Effector memory CD4-positive, alpha-beta T cell (primary cell): ENCODE measurements around the gene TTLL8.

Experiments
- DNase-seq, 3 donors: peaks; one replicate each; pipeline ENCODE4 v3.0.0-alpha.2; 2020
- H3K27ac ChIP-seq: 2 replicates; pipeline ENCODE4 v1.7.0; 2013; ENCODE audit warnings: mild to moderate bottlenecking, low read length, moderate library complexity; ENCODE audit not compliant: insufficient read depth, poor library complexity, severe bottlenecking
- H3K27me3 ChIP-seq: replicated peaks from 2 replicates; pipeline ENCODE4 v1.7.0; 2013; ENCODE audit warnings: mild to moderate bottlenecking, low read length; ENCODE audit not compliant: insufficient read depth, control insufficient read depth, poor library complexity, severe bottlenecking
- H3K36me3 ChIP-seq: 2 replicates; pipeline ENCODE4 v1.7.0; 2013; ENCODE audit warnings: mild to moderate bottlenecking, low read length, moderate library complexity; ENCODE audit not compliant: control insufficient read depth, insufficient read depth
- H3K4me1 ChIP-seq: 2 replicates; pipeline ENCODE4 v1.7.0; 2013; ENCODE audit warnings: low read length, mild to moderate bottlenecking; ENCODE audit not compliant: control insufficient read depth, insufficient read depth, poor library complexity, severe bottlenecking
- H3K4me3 ChIP-seq: 2 replicates; pipeline ENCODE4 v1.7.0; 2013; ENCODE audit warnings: low read length, low read depth, mild to moderate bottlenecking; ENCODE audit not compliant: insufficient read depth, poor library complexity, severe bottlenecking
- H3K9me3 ChIP-seq: 2 replicates; pipeline ENCODE4 v1.7.0; 2013; ENCODE audit warnings: mild to moderate bottlenecking, low read length, moderate library complexity; ENCODE audit not compliant: control insufficient read depth
- total RNA-seq, 3 donors: gene quantifications; one replicate each; lab custom pipeline; 2026; lab: John Stamatoyannopoulos, UW

Gene TTLL8
- total RNA-seq, result 0 to 0.69 (median 0) reads per million in 3 donors

DNA sequence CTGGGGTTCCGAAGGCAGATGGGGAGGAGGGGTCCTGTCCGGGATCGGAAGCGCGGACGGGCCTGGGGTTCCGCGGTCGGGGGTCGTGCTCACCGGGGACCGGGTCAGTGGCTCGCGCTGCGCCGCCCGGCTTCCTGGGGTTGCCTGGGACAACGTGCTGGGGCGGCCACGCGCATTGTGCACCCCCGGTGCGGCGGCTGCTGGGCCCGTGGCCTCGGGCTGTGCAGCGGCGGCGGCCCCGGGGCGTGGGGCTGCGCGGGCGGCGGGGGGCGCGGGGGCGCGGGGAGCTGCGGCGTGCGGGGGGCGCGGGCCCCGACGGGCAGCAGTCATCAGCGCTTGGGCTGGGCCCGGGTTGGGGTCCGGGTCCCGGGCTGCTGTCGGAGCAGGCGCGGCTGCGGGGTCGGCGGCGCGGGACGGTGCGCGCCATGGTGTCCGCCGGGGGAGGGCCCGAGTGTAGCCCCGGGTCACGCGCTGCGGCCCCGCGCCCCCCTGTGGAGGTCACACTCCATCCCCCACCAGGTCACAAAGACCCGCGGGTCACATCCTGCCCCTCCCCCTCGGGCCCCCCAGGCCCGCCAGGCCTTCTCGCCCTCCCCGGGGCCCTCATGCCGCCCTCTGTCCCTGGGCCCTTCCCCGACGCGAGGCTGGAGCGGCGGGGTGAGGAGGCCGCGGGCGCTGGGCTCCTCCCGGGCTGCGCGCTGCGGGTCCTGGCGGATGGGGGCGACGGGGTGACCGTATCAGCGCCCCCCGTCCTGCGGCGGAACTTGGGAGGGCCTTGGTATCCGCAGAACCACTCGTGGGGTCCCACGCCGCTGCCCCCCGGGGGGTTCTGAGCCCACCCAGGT, at the start of gene TTLL8:
TSS of gene TTLL8 (minus strand) at position 238 of the 845 bp plus-strand sequence.
- Histone ChIP-seq H3K36me3 (no peaks in the 10 kb centered on the region), H3K4me1 (no peaks in the 10 kb centered on the region), H3K9me3 (no peaks in the 10 kb centered on the region), H3K27ac (no peak within 1 kb of the TSS), H3K4me3 (no peak within 1 kb of the TSS), H3K27me3 (peaks cover 13% of the 10 kb centered on the region)
- no peak for DNase-seq

DNA sequence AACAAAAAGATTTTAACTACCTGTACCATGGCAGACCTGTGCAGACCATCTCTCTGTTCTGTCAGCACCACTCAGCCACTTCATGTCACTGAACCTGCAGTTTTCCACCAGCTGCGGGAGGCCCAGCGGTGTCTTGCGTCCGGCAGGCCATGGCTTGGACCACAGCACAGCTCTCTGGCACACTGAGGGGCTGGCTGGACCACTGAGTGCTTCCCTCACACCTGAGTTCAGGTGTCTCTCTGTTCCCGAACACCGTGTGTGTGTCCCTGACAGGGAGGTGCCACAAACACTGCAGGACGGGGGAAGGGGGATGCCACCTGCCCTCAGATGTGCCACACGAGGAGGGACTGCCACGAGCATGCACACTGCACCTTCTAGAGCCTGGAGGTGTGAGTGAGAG, 49.4 kb upstream of the TTLL8 start:
- H3K9me3 ChIP-seq, result no peaks in the 10 kb centered on the region
- no peaks in the 10 kb centered on the region for H3K4me1 ChIP-seq
- DNase-seq, result no peak
- H3K4me3 ChIP-seq, result no peak overlapping the region
- no peaks in the 10 kb centered on the region for H3K27me3 ChIP-seq
- no peak overlapping the region for H3K27ac ChIP-seq
- H3K36me3 ChIP-seq, result no peaks in the 10 kb centered on the region

GRCh38 chr22:50105208-50106100, 47.4 kb upstream of the TTLL8 start:
- Histone ChIP-seq H3K4me1 (no peaks in the 10 kb centered on the region), H3K36me3 (no peaks in the 10 kb centered on the region), H3K4me3 (peak overlapping the region; percentile 14), H3K9me3 (no peaks in the 10 kb centered on the region), H3K27ac (no peak overlapping the region), H3K27me3 (peaks cover 3% of the 10 kb centered on the region)
- DNase-seq, result no peak

GRCh38 chr22:50104141-50104544, 46.0 kb upstream of the TTLL8 start:
- H3K27ac ChIP-seq, result no peak overlapping the region
- no peaks in the 10 kb centered on the region for H3K36me3 ChIP-seq
- no peaks in the 10 kb centered on the region for H3K4me1 ChIP-seq
- no peak for DNase-seq
- H3K4me3 ChIP-seq, result no peak overlapping the region
- H3K27me3 ChIP-seq, result peaks cover 3% of the 10 kb centered on the region
- no peaks in the 10 kb centered on the region for H3K9me3 ChIP-seq

DNA sequence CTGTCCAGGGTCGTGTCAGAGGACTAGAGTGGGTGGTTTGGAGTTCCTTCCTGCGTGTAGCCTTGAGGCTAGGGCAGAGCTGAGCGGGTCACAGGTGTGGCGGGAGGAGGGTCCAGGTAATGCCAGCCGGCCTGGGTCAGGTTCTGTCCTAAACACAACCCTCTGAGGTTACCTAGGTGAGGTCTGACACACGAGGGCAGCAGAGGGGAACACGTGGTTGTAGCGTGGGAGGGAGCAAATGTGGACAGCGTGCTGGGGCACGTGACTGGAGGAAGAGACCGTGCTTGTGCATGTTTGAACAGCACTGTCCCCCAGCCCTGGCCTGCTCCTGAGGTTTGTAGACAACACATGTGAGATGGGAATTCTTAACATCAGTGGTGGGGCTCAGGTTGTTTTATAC, 44.8 kb upstream of the TTLL8 start:
- H3K4me3 ChIP-seq, result no peak overlapping the region
- no peaks in the 10 kb centered on the region for H3K4me1 ChIP-seq
- no peaks in the 10 kb centered on the region for H3K36me3 ChIP-seq
- DNase-seq, result no peak
- no peak overlapping the region for H3K27ac ChIP-seq
- H3K27me3 ChIP-seq, result peaks cover 3% of the 10 kb centered on the region
- H3K9me3 ChIP-seq, result no peaks in the 10 kb centered on the region

GRCh38 chr22:50101870-50102565, 43.9 kb upstream of the TTLL8 start:
- no peak for DNase-seq
- Histone ChIP-seq H3K27ac (no peak overlapping the region), H3K27me3 (peaks cover 3% of the 10 kb centered on the region), H3K4me1 (no peaks in the 10 kb centered on the region), H3K4me3 (no peak overlapping the region), H3K36me3 (no peaks in the 10 kb centered on the region), H3K9me3 (no peaks in the 10 kb centered on the region)

GRCh38 chr22:50098052-50098451, 40.0 kb upstream of the TTLL8 start:
- peaks cover 3% of the 10 kb centered on the region for H3K27me3 ChIP-seq
- H3K4me1 ChIP-seq, result no peaks in the 10 kb centered on the region
- no peaks in the 10 kb centered on the region for H3K9me3 ChIP-seq

GRCh38 chr22:50092342-50092741, 34.2 kb upstream of the TTLL8 start:
- no peak for DNase-seq
- Histone ChIP-seq H3K27ac (no peak overlapping the region), H3K4me1 (no peaks in the 10 kb centered on the region), H3K9me3 (no peaks in the 10 kb centered on the region), H3K4me3 (no peak overlapping the region), H3K36me3 (no peaks in the 10 kb centered on the region), H3K27me3 (no peaks in the 10 kb centered on the region)

More at GRCh38 chr22:50098052-50098451, 40.0 kb upstream of the TTLL8 start:
- Histone ChIP-seq H3K36me3 (no peaks in the 10 kb centered on the region), H3K4me3 (no peak overlapping the region), H3K27ac (no peak overlapping the region)
- no peak for DNase-seq

DNA sequence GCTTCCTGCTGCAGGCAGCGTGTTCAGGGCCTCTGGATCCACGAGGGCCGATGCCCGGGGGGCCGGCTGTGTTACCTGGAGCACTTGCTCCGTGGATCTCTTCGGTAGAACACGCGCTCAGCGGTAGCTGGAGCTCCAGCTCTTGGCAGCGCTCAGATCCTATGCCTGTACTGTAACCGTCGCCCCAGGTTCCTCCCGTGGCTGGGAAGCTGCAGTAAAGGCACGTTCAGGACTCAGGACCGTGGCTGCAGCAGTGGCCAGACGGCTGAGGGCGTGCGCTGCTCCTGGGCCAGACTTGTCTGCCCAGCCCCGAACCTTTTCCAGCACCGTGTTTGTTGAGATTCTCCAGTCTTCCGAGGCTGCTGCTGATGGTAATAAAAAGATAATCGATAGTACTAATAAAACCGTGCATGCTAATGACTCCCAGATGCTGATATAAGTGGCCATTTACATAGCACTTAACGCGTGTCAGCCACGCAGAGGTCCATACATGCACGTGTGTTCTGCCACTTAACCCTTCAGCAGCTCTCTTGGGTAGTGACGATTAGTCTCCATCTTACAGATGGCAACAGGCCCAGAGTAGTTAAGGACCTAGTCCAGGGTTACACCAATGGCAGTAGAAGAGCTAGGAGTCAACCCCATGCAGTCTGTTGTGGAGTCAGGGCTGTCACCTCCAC, 33.1 kb upstream of the TTLL8 start:
- H3K27ac ChIP-seq, result no peak overlapping the region
- no peaks in the 10 kb centered on the region for H3K9me3 ChIP-seq
- H3K27me3 ChIP-seq, result no peaks in the 10 kb centered on the region
- no peaks in the 10 kb centered on the region for H3K4me1 ChIP-seq
- H3K36me3 ChIP-seq, result no peaks in the 10 kb centered on the region
- no peak overlapping the region for H3K4me3 ChIP-seq
- DNase-seq, result no peak
